ENCODE results near the gene RBP2.

Gene RBP2

DNA sequence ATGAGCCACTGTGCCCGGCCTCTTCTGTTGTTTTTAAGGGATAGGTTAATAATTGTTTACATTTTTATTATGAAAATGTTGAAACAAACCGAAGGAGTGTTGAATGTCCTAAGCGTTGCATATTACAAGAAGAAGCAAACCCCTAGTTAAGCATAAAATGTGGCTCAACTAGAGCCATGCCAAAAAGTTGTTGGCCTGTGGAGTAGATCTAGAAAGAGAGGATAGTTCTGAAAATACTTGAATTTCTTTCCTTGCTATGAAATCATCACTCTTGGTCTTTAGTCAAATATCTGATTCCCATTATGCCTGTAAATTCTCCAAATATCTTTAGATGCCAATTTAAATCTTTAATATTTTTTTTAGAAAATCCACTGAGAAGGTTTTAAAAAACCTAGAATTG lies 12.8 kb downstream of the RBP2 start:
- Histone ChIP-seq H3K4me2 (no peak overlapping the region), H3K36me3 (no peaks in the 10 kb centered on the region), H3K4me1 (peaks cover 14% of the 10 kb centered on the region), H3K4me3 (no peak overlapping the region), H3K9me3 (no peaks in the 10 kb centered on the region), H3K9ac (no peak overlapping the region), H4K20me1 (no peaks in the 10 kb centered on the region), H3K27ac (no peak overlapping the region), H3K27me3 (no peaks in the 10 kb centered on the region)
- no peak for TF ChIP-seq Cebpa-rat (IDR thresholded peaks at IDR 0.05)

DNA sequence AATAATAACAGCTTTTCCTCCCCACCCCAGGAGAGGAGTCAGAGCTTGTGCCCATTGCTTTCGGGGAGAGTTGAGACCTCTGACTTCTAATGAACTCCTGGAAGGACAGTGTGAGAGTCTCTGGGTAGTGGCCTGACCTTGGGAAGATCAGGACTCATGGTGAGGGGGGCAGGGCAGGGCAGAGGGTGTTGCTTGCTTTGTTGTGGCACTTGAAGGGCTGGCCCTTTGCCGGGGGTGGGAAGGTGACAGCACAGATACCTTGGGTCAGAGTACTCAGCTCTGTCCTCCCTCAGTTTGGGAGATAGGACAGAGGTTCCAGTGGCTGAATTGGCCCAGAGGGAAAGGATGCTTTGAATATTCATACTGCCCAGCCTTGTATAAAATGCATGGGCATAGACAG lies 15.8 kb downstream of the RBP2 start:
- no peak overlapping the region for H3K9ac ChIP-seq
- peaks cover 14% of the 10 kb centered on the region for H3K4me1 ChIP-seq
- H4K20me1 ChIP-seq, result no peaks in the 10 kb centered on the region
- no peaks in the 10 kb centered on the region for H3K36me3 ChIP-seq
- H3K27me3 ChIP-seq, result no peaks in the 10 kb centered on the region
- H3K27ac ChIP-seq, result no peak overlapping the region
- H3K4me2 ChIP-seq, result no peak overlapping the region
- H3K4me3 ChIP-seq, result no peak overlapping the region
- no peaks in the 10 kb centered on the region for H3K9me3 ChIP-seq
- TF ChIP-seq Cebpa-rat (IDR thresholded peaks at IDR 0.05), result no peak

DNA sequence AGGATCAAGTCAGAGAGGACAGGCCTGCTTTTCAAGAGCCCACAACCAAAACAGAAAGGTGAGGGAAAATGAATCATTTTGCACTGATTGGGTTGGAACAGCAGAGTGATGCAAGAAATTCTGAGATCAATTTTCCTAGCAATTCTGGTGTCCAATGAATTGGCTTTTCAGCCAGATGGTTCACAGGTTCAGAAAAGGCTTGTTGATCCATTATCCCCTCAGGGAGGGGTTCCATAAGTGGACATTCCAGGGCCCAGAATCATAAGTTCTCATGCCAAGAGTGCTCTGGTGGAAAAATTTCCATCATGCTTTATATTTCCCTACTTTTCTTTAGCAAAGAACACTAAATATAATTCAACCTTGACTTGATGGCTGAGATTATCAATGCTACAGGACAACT lies 16.2 kb downstream of the RBP2 start:
- no peaks in the 10 kb centered on the region for H3K9me3 ChIP-seq
- no peak overlapping the region for H3K9ac ChIP-seq
- H3K4me1 ChIP-seq, result peaks cover 14% of the 10 kb centered on the region
- H3K36me3 ChIP-seq, result no peaks in the 10 kb centered on the region
- H3K4me2 ChIP-seq, result peak overlapping the region; percentile 55
- no peaks in the 10 kb centered on the region for H4K20me1 ChIP-seq
- H3K27me3 ChIP-seq, result no peaks in the 10 kb centered on the region
- no peak for TF ChIP-seq Cebpa-rat (IDR thresholded peaks at IDR 0.05)
- no peak overlapping the region for H3K27ac ChIP-seq
- H3K4me3 ChIP-seq, result no peak overlapping the region

DNA sequence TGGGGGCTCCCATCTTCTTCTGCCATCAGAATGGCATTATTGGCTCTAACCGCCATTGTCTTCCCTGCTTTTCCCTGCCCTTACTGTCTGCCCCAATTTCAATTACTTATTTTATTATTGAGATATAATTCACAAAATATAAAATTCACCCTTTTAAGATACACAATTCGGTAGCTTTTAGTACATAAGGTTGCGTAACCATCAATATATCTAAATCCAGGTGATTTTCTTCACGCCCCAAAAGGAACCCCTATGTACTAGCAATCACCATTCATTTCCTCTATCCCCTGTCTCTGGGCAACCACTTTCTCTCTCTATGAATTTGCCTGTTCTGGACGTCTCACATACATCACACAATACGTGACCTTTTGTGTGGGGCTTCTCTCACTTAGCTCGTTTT lies 18.0 kb downstream of the RBP2 start:
- peaks cover 14% of the 10 kb centered on the region for H3K4me1 ChIP-seq
- no peaks in the 10 kb centered on the region for H3K9me3 ChIP-seq
- H3K27me3 ChIP-seq, result no peaks in the 10 kb centered on the region
- H3K4me3 ChIP-seq, result no peak overlapping the region
- H3K4me2 ChIP-seq, result no peak overlapping the region
- 0 out of 2 replicates have a peak, but pooled peaks have one; percentile 30 for TF ChIP-seq Cebpa-rat (IDR thresholded peaks at IDR 0.05)
- no peaks in the 10 kb centered on the region for H3K36me3 ChIP-seq
- H4K20me1 ChIP-seq, result no peaks in the 10 kb centered on the region
- H3K27ac ChIP-seq, result no peak overlapping the region
- no peak overlapping the region for H3K9ac ChIP-seq

DNA sequence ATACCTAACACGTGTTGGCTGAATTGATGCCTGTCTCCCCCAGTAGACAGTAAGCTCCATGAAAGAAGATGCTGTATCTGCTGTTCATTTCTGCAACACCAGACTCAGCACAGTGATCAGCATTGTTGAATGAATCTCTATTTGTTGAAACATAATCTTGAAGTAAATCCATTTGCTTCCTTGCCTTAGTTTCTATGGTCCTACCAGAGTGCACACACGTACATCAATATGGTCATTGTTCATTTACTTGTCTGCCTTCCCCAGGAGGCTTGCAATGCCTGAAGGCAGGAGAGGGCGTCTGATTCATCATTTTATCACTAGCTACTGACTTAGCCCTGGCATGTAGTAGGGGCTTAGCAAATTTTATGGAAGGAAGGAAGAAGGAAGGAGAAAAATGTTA lies 19.2 kb downstream of the RBP2 start:
- Histone ChIP-seq H4K20me1 (no peaks in the 10 kb centered on the region), H3K36me3 (no peaks in the 10 kb centered on the region), H3K9ac (no peak overlapping the region), H3K27me3 (no peaks in the 10 kb centered on the region), H3K9me3 (no peaks in the 10 kb centered on the region), H3K4me1 (peaks cover 14% of the 10 kb centered on the region), H3K4me2 (no peak overlapping the region), H3K4me3 (no peak overlapping the region), H3K27ac (no peak overlapping the region)
- TF ChIP-seq Cebpa-rat (IDR thresholded peaks at IDR 0.05), result no peak

DNA sequence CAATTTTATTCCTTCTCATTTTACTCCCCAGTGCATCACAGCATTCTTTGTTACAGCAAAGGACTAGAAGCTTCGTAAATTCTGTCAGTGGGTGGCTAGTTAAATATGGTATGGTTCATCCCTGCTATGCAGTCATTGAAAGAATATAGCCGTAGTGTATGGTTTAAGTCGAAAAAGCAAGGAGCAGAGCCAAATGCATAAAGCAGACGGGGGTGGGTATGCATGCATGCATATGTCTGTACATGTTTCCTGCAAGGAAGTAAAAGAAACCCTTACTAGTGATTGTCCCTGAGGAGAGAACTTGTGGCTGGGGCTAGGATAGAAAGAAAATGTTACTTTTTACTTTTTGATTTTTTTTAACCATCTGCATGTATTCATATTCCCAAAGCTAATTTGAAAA lies 19.9 kb downstream of the RBP2 start:
- Histone ChIP-seq H3K9me3 (no peaks in the 10 kb centered on the region), H3K4me1 (peaks cover 14% of the 10 kb centered on the region)

DNA sequence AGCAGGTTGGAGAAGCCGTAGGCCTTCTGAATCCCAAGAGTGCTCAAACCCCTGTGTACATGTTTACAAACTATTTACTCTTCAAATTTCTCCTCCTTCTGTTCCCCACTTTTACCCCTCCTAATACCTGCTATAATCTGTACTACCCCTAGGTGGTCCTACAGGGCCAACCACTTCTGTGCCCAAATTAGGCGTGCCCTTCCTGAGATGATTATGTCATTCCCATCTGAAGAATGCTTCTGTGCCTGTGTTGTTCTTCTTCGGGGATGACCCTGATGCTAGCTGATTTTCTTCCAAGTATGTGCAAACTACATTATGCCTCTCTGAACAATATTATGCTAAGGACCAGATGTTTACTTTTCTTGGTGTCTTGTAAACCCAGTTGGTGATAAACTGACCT lies 20.5 kb downstream of the RBP2 start:
- H3K4me1 ChIP-seq, result peaks cover 14% of the 10 kb centered on the region
- H3K9ac ChIP-seq, result no peak overlapping the region
- H4K20me1 ChIP-seq, result no peaks in the 10 kb centered on the region
- no peak for TF ChIP-seq Cebpa-rat (IDR thresholded peaks at IDR 0.05)
- H3K27ac ChIP-seq, result no peak overlapping the region
- no peaks in the 10 kb centered on the region for H3K27me3 ChIP-seq
- H3K9me3 ChIP-seq, result no peaks in the 10 kb centered on the region
- no peak overlapping the region for H3K4me2 ChIP-seq
- H3K36me3 ChIP-seq, result no peaks in the 10 kb centered on the region
- no peak overlapping the region for H3K4me3 ChIP-seq

More for the DNA sequence above, 19.9 kb downstream of the RBP2 start:
- Histone ChIP-seq H3K9ac (no peak overlapping the region), H3K4me3 (no peak overlapping the region), H3K36me3 (no peaks in the 10 kb centered on the region), H3K27ac (no peak overlapping the region), H4K20me1 (no peaks in the 10 kb centered on the region), H3K4me2 (no peak overlapping the region), H3K27me3 (no peaks in the 10 kb centered on the region)
- TF ChIP-seq Cebpa-rat (IDR thresholded peaks at IDR 0.05), result no peak

DNA sequence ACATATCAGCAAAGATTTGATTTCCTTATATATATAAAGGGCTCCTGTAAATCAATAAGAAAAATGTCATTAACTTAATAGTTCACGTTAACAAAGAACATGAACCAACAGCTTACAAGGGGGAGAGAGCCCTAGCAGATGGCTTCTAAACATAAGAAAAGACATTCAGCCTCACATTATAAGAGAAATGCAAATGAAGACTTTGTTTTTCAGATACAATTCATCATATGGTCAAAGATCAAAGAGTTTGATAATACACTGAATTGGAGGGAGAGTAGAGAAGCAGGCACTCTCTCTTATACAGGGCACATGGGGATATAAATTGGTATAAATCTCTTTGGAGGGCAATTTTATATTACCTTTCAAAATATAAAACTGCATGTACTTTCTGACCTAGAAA lies 21.1 kb downstream of the RBP2 start:
- H3K27me3 ChIP-seq, result no peaks in the 10 kb centered on the region
- H4K20me1 ChIP-seq, result no peaks in the 10 kb centered on the region
- no peaks in the 10 kb centered on the region for H3K9me3 ChIP-seq
- H3K4me2 ChIP-seq, result no peak overlapping the region
- H3K9ac ChIP-seq, result no peak overlapping the region
- TF ChIP-seq Cebpa-rat (IDR thresholded peaks at IDR 0.05), result no peak
- no peak overlapping the region for H3K27ac ChIP-seq
- H3K4me1 ChIP-seq, result peaks cover 14% of the 10 kb centered on the region
- no peak overlapping the region for H3K4me3 ChIP-seq
- H3K36me3 ChIP-seq, result no peaks in the 10 kb centered on the region

DNA sequence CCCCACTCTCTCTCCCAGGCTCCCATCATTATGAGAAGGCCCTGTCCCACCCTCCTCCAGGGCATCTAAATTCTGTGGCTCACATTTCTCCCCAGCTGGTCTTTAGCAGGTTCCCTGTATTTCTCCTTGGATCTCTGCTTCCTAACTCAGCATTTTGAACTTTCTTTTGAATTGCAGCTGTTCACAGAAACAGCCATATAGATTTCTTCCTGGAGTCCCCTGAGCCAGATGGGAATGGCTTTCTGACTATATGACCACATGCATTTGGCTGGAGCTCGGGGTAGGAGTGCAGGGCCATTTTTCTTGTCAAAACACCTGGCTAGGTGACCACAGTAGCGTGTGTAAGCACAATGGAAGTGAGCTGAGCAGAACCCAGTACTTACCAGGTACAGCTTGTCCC lies 22.0 kb downstream of the RBP2 start:
- TF ChIP-seq Cebpa-rat (IDR thresholded peaks at IDR 0.05), result no peak
- Histone ChIP-seq H3K27me3 (no peaks in the 10 kb centered on the region), H3K4me3 (no peak overlapping the region), H3K9me3 (no peaks in the 10 kb centered on the region), H4K20me1 (no peaks in the 10 kb centered on the region), H3K9ac (no peak overlapping the region), H3K36me3 (no peaks in the 10 kb centered on the region), H3K27ac (no peak overlapping the region), H3K4me2 (no peak overlapping the region), H3K4me1 (peaks cover 6% of the 10 kb centered on the region; the same call in 1 of the 2 replicates)

DNA sequence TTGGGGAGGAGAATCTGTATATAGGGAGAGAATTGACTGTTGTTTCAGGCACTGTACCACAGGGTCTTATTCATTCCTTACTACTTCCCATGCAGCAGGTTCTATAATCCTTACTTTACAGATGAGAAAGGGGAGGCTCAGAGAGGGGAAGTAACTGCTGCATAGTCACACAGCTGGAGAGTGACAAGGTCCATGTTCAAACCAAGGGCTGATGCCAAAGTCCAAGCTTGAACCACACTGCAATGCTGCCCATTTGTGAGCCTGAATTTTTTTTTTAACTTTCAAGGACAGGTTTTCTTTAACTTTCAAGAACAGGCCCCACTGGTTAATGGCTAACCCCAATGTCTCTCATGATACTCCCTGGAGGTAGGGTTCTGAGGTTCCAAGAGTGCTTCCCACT lies 26.2 kb downstream of the RBP2 start:
- no peak for TF ChIP-seq Cebpa-rat (IDR thresholded peaks at IDR 0.05)
- Histone ChIP-seq H3K36me3 (no peaks in the 10 kb centered on the region), H3K9ac (no peak overlapping the region), H4K20me1 (no peaks in the 10 kb centered on the region), H3K27me3 (no peaks in the 10 kb centered on the region), H3K4me3 (no peak overlapping the region), H3K4me1 (no peaks in the 10 kb centered on the region), H3K27ac (no peak overlapping the region), H3K9me3 (no peaks in the 10 kb centered on the region), H3K4me2 (no peak overlapping the region)

DNA sequence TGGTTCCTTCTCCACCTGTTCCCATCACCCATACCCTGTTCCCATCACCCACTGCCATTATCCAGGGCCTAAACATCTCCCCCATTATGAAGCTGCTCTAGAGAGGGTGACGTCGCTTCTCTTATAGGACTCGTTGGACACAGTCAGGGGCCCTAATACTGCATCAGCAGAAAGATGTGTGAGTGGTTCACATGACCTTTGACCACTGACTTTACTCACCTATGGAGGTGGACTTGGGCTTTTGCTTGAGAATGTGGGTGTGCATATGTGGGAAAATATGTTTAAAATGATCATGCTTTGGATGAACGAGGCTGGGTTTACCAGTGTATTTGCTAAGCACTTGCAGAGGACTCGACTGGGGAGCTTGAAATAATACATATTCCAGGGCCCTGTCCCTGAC lies 26.8 kb downstream of the RBP2 start:
- Histone ChIP-seq H3K36me3 (no peaks in the 10 kb centered on the region), H3K9me3 (no peaks in the 10 kb centered on the region), H4K20me1 (no peaks in the 10 kb centered on the region), H3K4me1 (no peaks in the 10 kb centered on the region), H3K27ac (no peak overlapping the region), H3K4me2 (no peak overlapping the region), H3K9ac (no peak overlapping the region), H3K27me3 (no peaks in the 10 kb centered on the region), H3K4me3 (no peak overlapping the region)
- no peak for TF ChIP-seq Cebpa-rat (IDR thresholded peaks at IDR 0.05)

Data from BLaER1 (cell line).